OCI-LY3 (cell line): ENCODE results near the gene SHCBP1L.

Experiments used
- H2AFZ ChIP-seq: fragments of 200-600, 300-600 bp; shearing (Covaris generic); 2 replicates; pipeline ENCODE4 v1.6.0; 2014; ENCODE audit warnings: antibody characterized with exemption, low read depth, low read length
- H3K27ac ChIP-seq: fragments of 200-600, 300-600 bp; sonication (generic); 2 replicates; pipeline ENCODE4 v1.5.1; 2014; ENCODE audit warnings: mild to moderate bottlenecking, low read length, moderate library complexity, mixed read lengths
- H3K27me3 ChIP-seq: fragments of 200-600, 300-600 bp; sonication (generic); 2 replicates; pipeline ENCODE4 v1.6.1; 2014; ENCODE audit warnings: low read depth, low read length, mixed read lengths
- H3K36me3 ChIP-seq: fragments of 200-600, 300-600 bp; sonication (generic); replicated peaks from 2 replicates; pipeline ENCODE3; 2014; ENCODE audit warnings: low read depth, low read length, mixed read lengths
- H3K4me1 ChIP-seq: fragments of 300-600, 200-600 bp; sonication (generic); 2 replicates; pipeline ENCODE4 v1.6.1; 2014; ENCODE audit warnings: low read length, mixed read lengths
- H3K4me2 ChIP-seq: fragments of 200-600, 300-600 bp; sonication (generic); 2 replicates; pipeline ENCODE4 v1.6.1; 2014; ENCODE audit warnings: low read length, mixed read lengths
- H3K4me3 ChIP-seq: fragments of 300-600, 200-600 bp; sonication (generic); 2 replicates; pipeline ENCODE4 v1.5.1; 2014; ENCODE audit warnings: antibody characterized with exemption, mild to moderate bottlenecking, low read length, moderate library complexity
- H3K79me2 ChIP-seq: fragments of 300-600, 200-600 bp; shearing (Covaris generic); 2 replicates; pipeline ENCODE4 v1.6.1; 2014; ENCODE audit warnings: mild to moderate bottlenecking, low read length, mixed read lengths
- H3K9ac ChIP-seq: fragments of 300-600, 200-600 bp; shearing (Covaris generic); 2 replicates; pipeline ENCODE4 v1.6.0; 2014; ENCODE audit warnings: mild to moderate bottlenecking, low read length, moderate library complexity
- H3K9me3 ChIP-seq: fragments of 200-600, 300-600 bp; shearing (Covaris generic); 2 replicates; pipeline ENCODE4 v1.6.1; 2014; ENCODE audit warnings: low read length, mixed read lengths; ENCODE audit not compliant: insufficient read depth
- H4K20me1 ChIP-seq: fragments of 200-600, 300-600 bp; sonication (generic); 2 replicates; pipeline ENCODE4 v1.6.1; 2016; ENCODE audit warnings: low read length, mixed read lengths; ENCODE audit not compliant: insufficient read depth
- CTCF ChIP-seq: fragments of 200-600, 300-600 bp; sonication (generic); IDR thresholded peaks from 2 replicates; pipeline ENCODE4 v1.5.1; 2014; ENCODE audit warnings: antibody characterized with exemption, low read length, low read depth
- EZH2phosphoT487 ChIP-seq: fragments of 200-600 bp; shearing (Covaris generic); IDR thresholded peaks from 2 replicates; pipeline ENCODE4 v1.6.1; 2018; ENCODE audit warnings: antibody characterized with exemption, mixed run types, low read depth

Gene SHCBP1L

GRCh38 chr1:182925661-182926060, 27.3 kb downstream of the SHCBP1L start:
- Histone ChIP-seq H3K79me2 (no peaks in the 10 kb centered on the region), H3K4me2 (no peak overlapping the region), H3K9ac (no peak overlapping the region), H3K4me1 (peaks cover 21% of the 10 kb centered on the region), H3K27ac (no peak overlapping the region), H3K36me3 (no peaks in the 10 kb centered on the region), H3K9me3 (no peaks in the 10 kb centered on the region), H2AFZ (no peak overlapping the region), H3K4me3 (no peak overlapping the region), H3K27me3 (peaks cover 5% of the 10 kb centered on the region; the same call in 1 of the 2 replicates), H4K20me1 (no peaks in the 10 kb centered on the region)
- TF ChIP-seq EZH2phosphoT487: no peak
- no peak for TF ChIP-seq CTCF

- H3K27ac ChIP-seq: no peak overlapping the region
Observed at GRCh38 chr1:182917378-182917777, 35.6 kb downstream of the SHCBP1L start.

GRCh38 chr1:182913401-182913800, 39.6 kb downstream of the SHCBP1L start:
- Histone ChIP-seq H3K9ac (no peak overlapping the region), H3K27ac (no peak overlapping the region), H2AFZ (no peak overlapping the region), H3K4me1 (peaks cover 5% of the 10 kb centered on the region; the same call in 1 of the 2 replicates), H3K36me3 (no peaks in the 10 kb centered on the region), H3K9me3 (no peaks in the 10 kb centered on the region), H3K79me2 (no peaks in the 10 kb centered on the region), H3K4me2 (no peak overlapping the region), H3K4me3 (no peak overlapping the region), H4K20me1 (no peaks in the 10 kb centered on the region), H3K27me3 (no peaks in the 10 kb centered on the region)
- no peak for TF ChIP-seq EZH2phosphoT487
- TF ChIP-seq CTCF: no peak

More at GRCh38 chr1:182917378-182917777, 35.6 kb downstream of the SHCBP1L start:
- Histone ChIP-seq H2AFZ (no peak overlapping the region), H4K20me1 (no peaks in the 10 kb centered on the region), H3K4me1 (peaks cover 5% of the 10 kb centered on the region; the same call in 1 of the 2 replicates), H3K27me3 (no peaks in the 10 kb centered on the region), H3K4me2 (no peak overlapping the region), H3K9me3 (no peaks in the 10 kb centered on the region), H3K4me3 (no peak overlapping the region), H3K9ac (no peak overlapping the region), H3K36me3 (no peaks in the 10 kb centered on the region), H3K79me2 (no peaks in the 10 kb centered on the region)
- no peak for TF ChIP-seq EZH2phosphoT487
- TF ChIP-seq CTCF: no peak

- TF ChIP-seq EZH2phosphoT487 (no peak), CTCF (peak; percentile 14; the same call in 1 of the 2 replicates)
- Histone ChIP-seq H3K9ac (no peak overlapping the region), H3K4me2 (no peak overlapping the region), H2AFZ (no peak overlapping the region), H3K27ac (no peak overlapping the region), H3K79me2 (no peaks in the 10 kb centered on the region), H3K27me3 (no peaks in the 10 kb centered on the region), H3K36me3 (no peaks in the 10 kb centered on the region), H3K4me3 (no peak overlapping the region), H3K4me1 (no peaks in the 10 kb centered on the region), H3K9me3 (no peaks in the 10 kb centered on the region), H4K20me1 (no peaks in the 10 kb centered on the region)
Observed at GRCh38 chr1:182910143-182910542, 42.8 kb downstream of the SHCBP1L start.
